Loucy (cell line): ENCODE data around the gene MRAP2.

ENCODE experiments used
- H2AFZ ChIP-seq: fragments of 200-600 bp; sonication (generic); 2 replicates; pipeline ENCODE4 v1.6.0; 2016; ENCODE audit warnings: antibody characterized with exemption, mild to moderate bottlenecking, low read length, moderate library complexity
- H3F3A ChIP-seq: fragments of 200-600 bp; 2 replicates; pipeline ENCODE4 v1.6.0; 2016; ENCODE audit warnings: antibody characterized with exemption, low read depth, mild to moderate bottlenecking
- H3K27me3 ChIP-seq: fragments of 200-600 bp; sonication (generic); 2 replicates; pipeline ENCODE4 v1.6.1; 2014; ENCODE audit warnings: low read length, mild to moderate bottlenecking; ENCODE audit not compliant: insufficient read depth, poor library complexity, severe bottlenecking
- H3K36me3 ChIP-seq: fragments of 200-600 bp; sonication (generic); 2 replicates; pipeline ENCODE4 v1.6.1; 2016; ENCODE audit warnings: low read length; ENCODE audit not compliant: insufficient read depth
- H3K4me1 ChIP-seq: fragments of 200-600 bp; sonication (generic); 2 replicates; pipeline ENCODE4 v1.5.1; 2014; ENCODE audit warnings: low read length, mild to moderate bottlenecking; ENCODE audit not compliant: insufficient read depth, poor library complexity, severe bottlenecking
- H3K4me2 ChIP-seq: fragments of 200-600 bp; sonication (generic); 2 replicates; pipeline ENCODE4 v1.6.0; 2014; ENCODE audit warnings: antibody characterized with exemption, low read length, low read depth, mild to moderate bottlenecking; ENCODE audit not compliant: poor library complexity, severe bottlenecking
- H3K4me3 ChIP-seq: fragments of 200-600 bp; sonication (generic); 2 replicates; pipeline ENCODE4 v1.5.1; 2014; ENCODE audit warnings: low read length, mild to moderate bottlenecking, mixed read lengths; ENCODE audit not compliant: poor library complexity, severe bottlenecking
- H3K79me2 ChIP-seq: fragments of 200-600 bp; sonication (generic); 2 replicates; pipeline ENCODE4 v1.6.1; 2014; ENCODE audit warnings: low read length; ENCODE audit not compliant: insufficient read depth
- H3K9ac ChIP-seq: fragments of 200-600 bp; sonication (generic); 2 replicates; pipeline ENCODE4 v1.6.0; 2014; ENCODE audit warnings: mild to moderate bottlenecking, low read depth, low read length, moderate library complexity; ENCODE audit not compliant: poor library complexity, severe bottlenecking
- H3K9me2 ChIP-seq: fragments of 200-600 bp; sonication (generic); replicated peaks from 2 replicates; pipeline ENCODE4 v1.6.1; 2016; ENCODE audit warnings: low read depth, low read length, mixed read lengths
- H3K9me3 ChIP-seq: fragments of 200-600 bp; sonication (generic); 2 replicates; pipeline ENCODE4 v1.6.1; 2014; ENCODE audit warnings: mild to moderate bottlenecking, antibody characterized with exemption, low read length, low read depth; ENCODE audit not compliant: insufficient read depth
- H4K20me1 ChIP-seq: fragments of 200-600 bp; sonication (generic); 2 replicates; pipeline ENCODE4 v1.6.0; 2014; ENCODE audit warnings: antibody characterized with exemption, low read length, mild to moderate bottlenecking; ENCODE audit not compliant: insufficient read depth, poor library complexity, severe bottlenecking
- CTCF ChIP-seq: fragments of 200-600 bp; sonication (generic); conservative IDR thresholded peaks from 2 replicates; pipeline ENCODE4 v1.5.1; 2014; ENCODE audit warnings: mild to moderate bottlenecking, antibody characterized with exemption, low read length
- EZH2phosphoT487 ChIP-seq: fragments of 200-600 bp; IDR thresholded peaks from 2 replicates; pipeline ENCODE4 v1.6.1; 2018; ENCODE audit warnings: antibody characterized with exemption, mild to moderate bottlenecking, moderate library complexity, borderline replicate concordance

Gene MRAP2

GRCh38 chr6:84035484-84035883 lies 1.9 kb downstream of the MRAP2 start:
- H3K9me3 ChIP-seq = no peaks in the 10 kb centered on the region
- no peak overlapping the region for H3K4me2 ChIP-seq
- H3K27me3 ChIP-seq = no peaks in the 10 kb centered on the region
- H3K79me2 ChIP-seq = no peaks in the 10 kb centered on the region
- H3K36me3 ChIP-seq = no peaks in the 10 kb centered on the region
- H2AFZ ChIP-seq = no peak overlapping the region
- no peak overlapping the region for H3K9ac ChIP-seq
- no peak overlapping the region for H3K4me3 ChIP-seq
- no peaks in the 10 kb centered on the region for H3F3A ChIP-seq
- no peaks in the 10 kb centered on the region for H4K20me1 ChIP-seq
- no peaks in the 10 kb centered on the region for H3K4me1 ChIP-seq
- no peaks in the 10 kb centered on the region for H3K9me2 ChIP-seq
- TF ChIP-seq EZH2phosphoT487 (no peak), CTCF (no peak)

- Histone ChIP-seq H3F3A (no peaks in the 10 kb centered on the region), H3K9me2 (no peaks in the 10 kb centered on the region), H3K9ac (no peak overlapping the region), H3K79me2 (no peaks in the 10 kb centered on the region), H3K4me2 (no peak overlapping the region), H3K4me3 (no peak overlapping the region), H2AFZ (no peak overlapping the region), H3K27me3 (no peaks in the 10 kb centered on the region), H3K4me1 (peaks cover 2% of the 10 kb centered on the region), H3K36me3 (no peaks in the 10 kb centered on the region), H4K20me1 (no peaks in the 10 kb centered on the region), H3K9me3 (no peaks in the 10 kb centered on the region)
- no peak for TF ChIP-seq CTCF
- no peak for TF ChIP-seq EZH2phosphoT487
Observed at GRCh38 chr6:84037425-84038089, 4.0 kb downstream of the MRAP2 start.

- no peaks in the 10 kb centered on the region for H3K9me3 ChIP-seq
- H3K79me2 ChIP-seq = no peaks in the 10 kb centered on the region
- H3F3A ChIP-seq = no peaks in the 10 kb centered on the region
- no peak overlapping the region for H2AFZ ChIP-seq
- H3K27me3 ChIP-seq = no peaks in the 10 kb centered on the region
- no peaks in the 10 kb centered on the region for H4K20me1 ChIP-seq
- H3K9me2 ChIP-seq = no peaks in the 10 kb centered on the region
- peaks cover 9% of the 10 kb centered on the region for H3K4me1 ChIP-seq
- H3K4me3 ChIP-seq = no peak overlapping the region
- no peaks in the 10 kb centered on the region for H3K36me3 ChIP-seq
- H3K9ac ChIP-seq = no peak overlapping the region
- no peak for TF ChIP-seq CTCF
- no peak for TF ChIP-seq EZH2phosphoT487
- H3K4me2 ChIP-seq = no peak overlapping the region
Observed at GRCh38 chr6:84042603-84043002, 9.0 kb downstream of the MRAP2 start.
